ENCODE data around the gene JAGN1.

The JAGN1 gene

GRCh38 chr3:9916734-9917680, 26.6 kb downstream of the JAGN1 start, which contains the start of gene IL17RC:
Gene IL17RC (plus strand): TSS chr3:9917098. CDS start chr3:9917316, 218 bp downstream.
- peak within 1 kb of the TSS; percentile 61 for H3K4me3 ChIP-seq (ENCODE audit: low read length)
- no peak for TF ChIP-seq CTCF (IDR thresholded peaks at IDR 0.05; ENCODE audit: insufficient read depth, low read depth, low read length, missing control alignments)
- peak; percentile 99 for DNase-seq (ENCODE audit: low read depth)

GRCh38 chr3:9917820-9918219, 27.4 kb downstream of the JAGN1 start:
- peak overlapping the region; percentile 61 for H3K4me3 ChIP-seq (ENCODE audit: low read length)
- no peak for TF ChIP-seq CTCF (IDR thresholded peaks at IDR 0.05; ENCODE audit: insufficient read depth, low read depth, low read length, missing control alignments)

GRCh38 chr3:9918261-9919038, 28.0 kb downstream of the JAGN1 start:
- TF ChIP-seq CTCF (IDR thresholded peaks at IDR 0.05; ENCODE audit: insufficient read depth, low read depth, low read length, missing control alignments), result no peak

More at GRCh38 chr3:9917820-9918219, 27.4 kb downstream of the JAGN1 start:
- no peak for DNase-seq (ENCODE audit: low read depth)

GRCh38 chr3:9928158-9928557, 37.7 kb downstream of the JAGN1 start:
- TF ChIP-seq CTCF (IDR thresholded peaks at IDR 0.05; ENCODE audit: insufficient read depth, low read depth, low read length, missing control alignments), result no peak
- DNase-seq (ENCODE audit: low read depth), result no peak
- no peak overlapping the region for H3K4me3 ChIP-seq (ENCODE audit: low read length)

More at GRCh38 chr3:9918261-9919038, 28.0 kb downstream of the JAGN1 start:
- no peak for DNase-seq (ENCODE audit: low read depth)
- peak overlapping the region; percentile 61 for H3K4me3 ChIP-seq (ENCODE audit: low read length)

GRCh38 chr3:9930804-9931418, 40.5 kb downstream of the JAGN1 start:
- TF ChIP-seq CTCF (IDR thresholded peaks at IDR 0.05; ENCODE audit: insufficient read depth, low read depth, low read length, missing control alignments), result no peak
- no peak overlapping the region for H3K4me3 ChIP-seq (ENCODE audit: low read length)
- no peak for DNase-seq (ENCODE audit: low read depth)

DNA sequence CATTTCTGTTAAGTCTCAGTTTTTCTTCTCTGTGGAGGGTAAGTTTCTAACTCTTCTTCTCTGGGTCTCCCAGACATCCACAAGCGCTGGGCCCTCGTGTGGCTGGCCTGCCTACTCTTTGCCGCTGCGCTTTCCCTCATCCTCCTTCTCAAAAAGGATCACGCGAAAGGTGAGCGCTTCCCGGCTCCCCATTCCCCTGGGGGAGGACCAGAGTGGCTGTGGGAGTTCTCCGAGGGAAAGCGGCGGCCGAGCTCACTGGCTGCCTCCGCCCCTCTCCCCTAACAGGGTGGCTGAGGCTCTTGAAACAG, 42.1 kb downstream of the JAGN1 start:
- DNase-seq (ENCODE audit: low read depth), result no peak
- no peak for TF ChIP-seq CTCF (IDR thresholded peaks at IDR 0.05; ENCODE audit: insufficient read depth, low read depth, low read length, missing control alignments)
- H3K4me3 ChIP-seq (ENCODE audit: low read length), result peak overlapping the region; percentile 83

Data from epithelial cell of esophagus (primary cell).